RWPE1 (cell line): Measurements from ENCODE around the gene CACNA1B.

ENCODE experiments used
- CTCF ChIA-PET: fragments of 350-600 bp; sonication (Branson Sonifier 250); formaldehyde crosslinking; extraction: SDS; loops from one replicate; lab custom pipeline; 2021; lab: Yijun Ruan, JAX
- POLR2A ChIA-PET: fragments of 400-600 bp; formaldehyde crosslinking; extraction: SDS; loops from one replicate; lab custom pipeline; 2020; ENCODE audit warnings: antibody characterized with exemption; ENCODE audit not compliant: low non-redundant PET; lab: Yijun Ruan, JAX
- DNase-seq: peaks from one replicate; pipeline ENCODE4 v3.0.0; 2012; ENCODE audit warnings: low spot score
- H3K27ac ChIP-seq: fragments of 450-650 bp; 2 replicates; pipeline ENCODE4 v1.5.1; 2017
- CTCF ChIP-seq: fragments of 450-650 bp; conservative IDR thresholded peaks from 2 replicates; pipeline ENCODE4 v1.5.1; 2017; ENCODE audit warnings: low read depth, mild to moderate bottlenecking

CACNA1B gene

GRCh38 chr9:138117101-138117750 lies 239.6 kb downstream of the CACNA1B start:
- TF ChIP-seq CTCF = no peak
- ChIA-PET CTCF (no interaction called here), POLR2A (no interaction called here)
- no peak overlapping the region for H3K27ac ChIP-seq
- no peak for DNase-seq

- POLR2A ChIA-PET = no interaction called here
- DNase-seq = no peak
- TF ChIP-seq CTCF = no peak
- CTCF ChIA-PET = no interaction called here
- no peak overlapping the region for H3K27ac ChIP-seq
Observed at GRCh38 chr9:138117836-138118235, 240.3 kb downstream of the CACNA1B start.

GRCh38 chr9:138118601-138119071 lies 241.1 kb downstream of the CACNA1B start:
- no peak for TF ChIP-seq CTCF
- CTCF ChIA-PET = no interaction called here
- no peak overlapping the region for H3K27ac ChIP-seq
- POLR2A ChIA-PET = no interaction called here
- DNase-seq = no peak

GRCh38 chr9:138119202-138120027 lies 241.8 kb downstream of the CACNA1B start:
- no peak overlapping the region for H3K27ac ChIP-seq
- CTCF ChIA-PET = no interaction called here
- POLR2A ChIA-PET = no interaction called here
- no peak for TF ChIP-seq CTCF
- no peak for DNase-seq

GRCh38 chr9:138120072-138120471 lies 242.5 kb downstream of the CACNA1B start:
- TF ChIP-seq CTCF = no peak
- ChIA-PET POLR2A (no interaction called here), CTCF (no interaction called here)
- no peak for DNase-seq
- no peak overlapping the region for H3K27ac ChIP-seq

GRCh38 chr9:138120511-138121437 lies 243.2 kb downstream of the CACNA1B start:
- CTCF ChIA-PET = no interaction called here
- no peak for TF ChIP-seq CTCF
- POLR2A ChIA-PET = no interaction called here
- no peak for DNase-seq
- no peak overlapping the region for H3K27ac ChIP-seq
